Testis (tissue), 3 donors: Measurements from ENCODE around the gene TEP1. TPM values are rescaled to one million over a fixed set of nuclear protein-coding genes. Genes with fewer than 3 reads are reported as not detected.

Source experiments
- DNase-seq: peaks from one replicate; pipeline ENCODE4 v3.0.0-alpha.2; 2019
- H3K27ac ChIP-seq, 2 donors: fragments of 200-600 bp; sonication (generic); one replicate each; pipeline ENCODE4 v1.5.1; 2019
- H3K27me3 ChIP-seq: fragments of 200-600 bp; sonication (generic); one replicate; pipeline ENCODE4 v1.5.1; 2019
- H3K36me3 ChIP-seq: fragments of 200-600 bp; sonication (generic); one replicate; pipeline ENCODE4 v1.5.1; 2017; ENCODE audit warnings: low read depth; ENCODE audit errors: missing control alignments
- H3K4me1 ChIP-seq: fragments of 200-600 bp; sonication (generic); one replicate; pipeline ENCODE4 v1.5.1; 2019
- H3K4me3 ChIP-seq, 2 donors: fragments of 200-600 bp; sonication (generic); one replicate each; pipeline ENCODE4 v1.5.1; 2017 to 2019
- H3K9me3 ChIP-seq: fragments of 200-600 bp; sonication (generic); one replicate; pipeline ENCODE4 v1.5.1; 2017
- POLR2A ChIP-seq: fragments of 450-650 bp; IDR thresholded peaks from one replicate; pipeline ENCODE4 v1.6.1; 2017; ENCODE audit warnings: antibody characterized with exemption, mild to moderate bottlenecking, moderate library complexity
- WGBS, 2 donors: methylation state at CpG; one replicate each; pipeline ENCODE4 v1.1.5; 2018; 5-methylcytosine and 5-hydroxymethylcytosine counted together
- intact Hi-C: fragments of 100-400 bp; cut with DNase I; formaldehyde crosslinking; loops from one replicate; pipeline ENCODE4 v1.15.1; 2023; ENCODE audit warnings: low total_unique reads
- polyA plus RNA-seq: library from polyadenylated mRNA; stranded (reverse); fragments of 350-450 nt; fragmentation: Illumina TruSeq; extraction: RNeasy Lipid Tissue Mini Kit (QIAGEN cat#74804); gene quantifications from one replicate; pipeline ENCODE4 v1.2.3, GENCODE V29; 2014; ENCODE audit warnings: low read depth, low replicate concordance; ENCODE audit not compliant: insufficient read depth
- total RNA-seq, 2 donors: library from RNA; depleted of rRNA; stranded (reverse); fragments of >200 nt; gene quantifications; one replicate each; pipeline ENCODE4 v1.2.3, GENCODE V29; 2016
- TF ChIP-seq, protein P1 (sequence below), 3 experiments: fragments of 450-650 bp in 2 of 3; fragments of 200-600 bp in 1 of 3; sonication (generic) in 1 of 3; IDR thresholded peaks; one replicate each; pipeline ENCODE4 v1.5.1; 2016 to 2019; ENCODE audit warnings: antibody characterized with exemption in 3 of 3, mild to moderate bottlenecking in 2 of 3, moderate library complexity in 1 of 3

The TEP1 gene
- total and polyA plus RNA-seq, 3 donors from 2014 or later = 11.6 to 19.1 (median 16.5) TPM

DNA sequence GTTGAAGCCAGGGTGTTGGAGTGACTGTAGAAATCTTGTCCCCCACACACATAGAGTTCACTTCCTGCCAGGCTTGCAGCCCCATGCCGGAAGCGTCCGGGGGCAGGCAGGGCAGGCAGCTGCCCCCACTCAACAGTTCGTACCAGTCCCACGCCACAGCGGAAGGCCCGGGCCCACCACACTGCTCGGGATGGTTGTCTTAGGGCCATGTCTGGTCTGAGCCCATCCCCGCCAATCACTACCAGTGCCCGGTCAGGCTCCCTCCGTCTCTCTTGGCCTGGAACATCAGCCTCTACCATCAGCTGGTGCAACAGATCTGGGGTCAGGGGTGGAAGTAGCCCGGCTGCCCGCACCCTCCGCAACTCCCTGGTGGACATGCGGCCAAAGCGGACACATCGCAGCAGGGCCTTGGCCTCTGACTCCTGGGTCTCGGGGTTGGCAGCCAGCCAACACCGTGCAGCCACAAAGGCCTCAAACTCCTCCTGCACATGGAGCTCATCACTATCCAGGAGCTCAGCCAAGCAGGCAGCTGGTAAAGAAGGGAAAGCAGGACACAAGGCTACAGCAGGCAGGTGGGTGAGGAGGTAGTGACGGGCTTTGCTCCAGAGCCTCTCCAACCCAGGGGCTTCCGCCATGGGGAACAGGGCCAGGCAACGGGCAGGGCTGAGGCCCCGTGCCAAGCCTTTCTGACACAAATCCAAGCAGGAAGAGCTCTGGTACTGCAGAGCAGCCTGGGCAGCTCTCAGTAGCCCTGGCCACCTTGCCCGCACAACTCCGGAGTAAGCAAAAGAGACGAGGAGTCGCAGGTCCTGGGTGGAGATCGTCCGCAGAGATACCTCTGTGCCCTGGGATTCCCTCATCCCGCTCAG is 16.7 kb upstream of the TEP1 start:
- WGBS, 2 donors = 70 to 78% methylated on average over 11 to 30 of the region's 30 CpGs
- Histone ChIP-seq H3K4me1 (peaks cover 4% of the 10 kb centered on the region), H3K36me3 (no peaks in the 10 kb centered on the region), H3K9me3 (no peaks in the 10 kb centered on the region), H3K27me3 (no peaks in the 10 kb centered on the region), H3K4me3 (no peak overlapping the region), H3K27ac (no peak overlapping the region)
- TF ChIP-seq POLR2A = no peak
- TF ChIP-seq, protein P1, sequence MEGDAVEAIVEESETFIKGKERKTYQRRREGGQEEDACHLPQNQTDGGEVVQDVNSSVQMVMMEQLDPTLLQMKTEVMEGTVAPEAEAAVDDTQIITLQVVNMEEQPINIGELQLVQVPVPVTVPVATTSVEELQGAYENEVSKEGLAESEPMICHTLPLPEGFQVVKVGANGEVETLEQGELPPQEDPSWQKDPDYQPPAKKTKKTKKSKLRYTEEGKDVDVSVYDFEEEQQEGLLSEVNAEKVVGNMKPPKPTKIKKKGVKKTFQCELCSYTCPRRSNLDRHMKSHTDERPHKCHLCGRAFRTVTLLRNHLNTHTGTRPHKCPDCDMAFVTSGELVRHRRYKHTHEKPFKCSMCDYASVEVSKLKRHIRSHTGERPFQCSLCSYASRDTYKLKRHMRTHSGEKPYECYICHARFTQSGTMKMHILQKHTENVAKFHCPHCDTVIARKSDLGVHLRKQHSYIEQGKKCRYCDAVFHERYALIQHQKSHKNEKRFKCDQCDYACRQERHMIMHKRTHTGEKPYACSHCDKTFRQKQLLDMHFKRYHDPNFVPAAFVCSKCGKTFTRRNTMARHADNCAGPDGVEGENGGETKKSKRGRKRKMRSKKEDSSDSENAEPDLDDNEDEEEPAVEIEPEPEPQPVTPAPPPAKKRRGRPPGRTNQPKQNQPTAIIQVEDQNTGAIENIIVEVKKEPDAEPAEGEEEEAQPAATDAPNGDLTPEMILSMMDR (IDR thresholded peaks at IDR 0.05) = no peak
- no peak for DNase-seq
- intact Hi-C loops = no loop called here

- H3K27me3 ChIP-seq = no peaks in the 10 kb centered on the region
- no peaks in the 10 kb centered on the region for H3K4me1 ChIP-seq
- WGBS, 2 donors = 47 to 49% methylated on average over 5 of the region's 5 CpGs
- no peak overlapping the region for H3K4me3 ChIP-seq
- TF ChIP-seq, protein P1 (IDR thresholded peaks at IDR 0.05) = no peak
- TF ChIP-seq POLR2A = no peak
- H3K36me3 ChIP-seq = no peaks in the 10 kb centered on the region
- intact Hi-C loops = no loop called here
- no peak overlapping the region for H3K27ac ChIP-seq
- DNase-seq = no peak
- H3K9me3 ChIP-seq = no peaks in the 10 kb centered on the region
Observed at GRCh38 chr14:20428802-20429201, 15.5 kb upstream of the TEP1 start.

DNA sequence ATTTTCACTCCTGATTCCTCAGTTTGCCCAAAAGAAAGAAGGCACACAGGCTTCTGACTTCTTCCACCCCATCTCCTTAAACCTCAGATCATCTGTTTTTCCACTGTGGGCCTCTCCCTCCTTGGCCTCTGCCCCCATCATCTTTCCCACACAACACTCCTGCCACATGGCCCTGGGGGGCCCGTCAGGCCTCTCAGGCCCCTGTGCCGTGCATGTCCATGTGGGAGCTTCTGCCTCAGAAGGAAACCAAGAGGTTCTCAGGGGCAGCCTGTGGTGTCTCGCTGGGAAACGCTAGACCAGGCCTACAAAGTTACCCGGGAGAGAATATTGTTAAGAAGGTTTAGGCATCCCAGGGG is 14.7 kb upstream of the TEP1 start:
- Histone ChIP-seq H3K4me3 (no peak overlapping the region), H3K36me3 (no peaks in the 10 kb centered on the region), H3K27ac (no peak overlapping the region), H3K4me1 (no peaks in the 10 kb centered on the region), H3K9me3 (no peaks in the 10 kb centered on the region), H3K27me3 (no peaks in the 10 kb centered on the region)
- TF ChIP-seq POLR2A = no peak
- TF ChIP-seq, protein P1 (IDR thresholded peaks at IDR 0.05) = no peak
- intact Hi-C loops = no loop called here
- DNase-seq = no peak
- 84% methylated on average over 5 of the region's 5 CpGs for WGBS, 2 donors

DNA sequence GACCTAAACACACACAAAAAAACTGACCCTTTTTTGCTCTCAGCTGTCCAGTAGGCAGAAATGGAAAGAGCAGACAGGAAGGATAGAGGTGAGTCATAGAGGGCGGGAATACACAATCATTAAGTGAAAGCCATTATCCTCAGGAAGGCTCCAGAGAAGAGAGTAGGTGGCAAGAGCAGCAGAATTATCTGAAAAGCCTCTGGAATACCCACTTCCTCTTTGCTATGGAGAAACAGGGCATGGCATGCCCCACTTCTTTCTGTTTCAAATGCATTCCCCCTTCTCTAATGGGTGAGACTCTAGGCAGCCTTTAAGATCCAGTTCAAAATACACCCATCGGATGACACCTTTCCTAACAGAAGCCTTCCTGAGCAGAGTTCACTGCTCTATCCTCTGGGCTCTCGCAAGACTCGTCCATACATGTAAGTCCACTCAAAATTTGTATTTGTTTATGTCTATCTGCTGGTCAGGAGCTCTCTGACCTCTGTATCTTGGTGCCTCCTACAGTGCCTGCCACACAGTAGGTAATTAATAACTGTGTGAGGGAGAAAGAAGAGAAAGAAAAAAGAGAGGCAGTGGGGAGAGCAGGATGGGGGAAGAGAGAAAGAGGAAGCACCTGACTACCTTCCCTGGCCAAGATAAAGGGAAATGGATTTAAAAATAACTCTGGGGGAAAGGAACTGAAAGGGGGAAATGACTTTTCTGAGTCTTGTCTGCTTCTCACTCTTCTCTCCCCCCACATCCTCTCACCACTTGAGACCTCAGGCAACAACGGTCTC is 14.1 kb upstream of the TEP1 start:
- WGBS, 2 donors = 75 to 86% methylated on average over 5 of the region's 5 CpGs
- Histone ChIP-seq H3K9me3 (no peaks in the 10 kb centered on the region), H3K4me3 (no peak overlapping the region), H3K27me3 (no peaks in the 10 kb centered on the region), H3K27ac (no peak overlapping the region), H3K36me3 (no peaks in the 10 kb centered on the region), H3K4me1 (no peaks in the 10 kb centered on the region)
- intact Hi-C loops = no loop called here
- no peak for TF ChIP-seq POLR2A
- TF ChIP-seq, protein P1 (IDR thresholded peaks at IDR 0.05) = no peak
- DNase-seq = no peak
